Measurements from ENCODE around the gene MT1G.

The MT1G gene

DNA sequence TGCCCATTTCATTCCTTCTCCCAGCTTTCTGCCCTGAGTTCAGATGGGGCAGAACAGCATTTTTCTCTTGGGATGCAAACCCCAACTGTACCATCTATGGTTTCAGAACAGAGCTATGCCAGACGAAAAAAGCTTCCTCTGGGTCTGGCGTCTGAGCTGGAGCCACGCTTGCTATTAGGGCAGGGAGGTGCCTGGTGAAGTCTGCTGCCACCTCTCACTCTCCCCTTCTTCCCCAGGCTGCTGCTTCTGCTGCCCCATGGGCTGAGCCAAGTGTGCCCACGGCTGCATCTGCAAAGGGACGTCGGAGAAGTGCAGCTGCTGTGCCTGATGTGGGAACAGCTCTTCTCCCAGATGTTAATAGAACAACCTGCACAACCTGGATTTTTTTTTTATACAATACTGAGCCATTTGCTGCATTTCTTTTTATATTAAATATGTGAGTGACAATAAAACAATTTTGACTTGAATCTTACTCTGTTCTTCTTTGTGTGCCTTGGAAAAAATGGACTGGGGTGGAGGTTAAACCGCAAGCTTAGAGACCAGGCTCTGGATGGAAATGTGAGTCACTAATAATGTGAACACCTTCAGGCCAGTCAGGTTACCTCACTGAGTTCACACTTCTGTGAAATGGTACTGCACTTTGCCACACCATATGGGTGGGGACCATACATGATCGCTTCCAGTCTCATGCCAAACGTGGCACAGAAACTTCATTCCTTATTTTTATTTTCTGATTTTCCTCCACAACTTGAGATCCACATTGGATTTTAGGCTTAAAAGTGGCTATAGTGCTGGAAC lies 31.1 kb downstream of the MT1G start:
- Histone ChIP-seq H3F3A (ENCODE audit: insufficient read depth, low read length) (no peaks in the 10 kb centered on the region), H3K9me2 (ENCODE audit: low read depth, low read length) (no peaks in the 10 kb centered on the region), H3K79me2 (ENCODE audit: insufficient read depth, low read length) (no peaks in the 10 kb centered on the region), H3K9ac (ENCODE audit: low read length) (no peak overlapping the region), H4K20me1 (ENCODE audit: insufficient read depth, low read length) (no peaks in the 10 kb centered on the region), H3K4me3 (ENCODE audit: low read depth, low read length, poor library complexity, severe bottlenecking) (no peak overlapping the region), H3K9me3 (ENCODE audit: low read length) (no peaks in the 10 kb centered on the region), H3K27ac (ENCODE audit: low read depth, low read length, poor library complexity, severe bottlenecking) (no peak overlapping the region), H3K36me3 (ENCODE audit: insufficient read depth, low read length) (no peaks in the 10 kb centered on the region), H3K4me2 (ENCODE audit: low read length) (no peak overlapping the region), H3K4me1 (ENCODE audit: insufficient read depth, low read length, severe bottlenecking) (no peaks in the 10 kb centered on the region), H3K27me3 (ENCODE audit: insufficient read depth, low read length) (no peaks in the 10 kb centered on the region; the same call in 1 of the 2 replicates), H2AFZ (ENCODE audit: low read length) (no peak overlapping the region)
- TF ChIP-seq, protein P1, sequence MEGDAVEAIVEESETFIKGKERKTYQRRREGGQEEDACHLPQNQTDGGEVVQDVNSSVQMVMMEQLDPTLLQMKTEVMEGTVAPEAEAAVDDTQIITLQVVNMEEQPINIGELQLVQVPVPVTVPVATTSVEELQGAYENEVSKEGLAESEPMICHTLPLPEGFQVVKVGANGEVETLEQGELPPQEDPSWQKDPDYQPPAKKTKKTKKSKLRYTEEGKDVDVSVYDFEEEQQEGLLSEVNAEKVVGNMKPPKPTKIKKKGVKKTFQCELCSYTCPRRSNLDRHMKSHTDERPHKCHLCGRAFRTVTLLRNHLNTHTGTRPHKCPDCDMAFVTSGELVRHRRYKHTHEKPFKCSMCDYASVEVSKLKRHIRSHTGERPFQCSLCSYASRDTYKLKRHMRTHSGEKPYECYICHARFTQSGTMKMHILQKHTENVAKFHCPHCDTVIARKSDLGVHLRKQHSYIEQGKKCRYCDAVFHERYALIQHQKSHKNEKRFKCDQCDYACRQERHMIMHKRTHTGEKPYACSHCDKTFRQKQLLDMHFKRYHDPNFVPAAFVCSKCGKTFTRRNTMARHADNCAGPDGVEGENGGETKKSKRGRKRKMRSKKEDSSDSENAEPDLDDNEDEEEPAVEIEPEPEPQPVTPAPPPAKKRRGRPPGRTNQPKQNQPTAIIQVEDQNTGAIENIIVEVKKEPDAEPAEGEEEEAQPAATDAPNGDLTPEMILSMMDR (IDR thresholded peaks at IDR 0.05; ENCODE audit: low read length), result no peak
- no peak for TF ChIP-seq EZH2 (IDR thresholded peaks at IDR 0.05; ENCODE audit: borderline replicate concordance, low read length)

DNA sequence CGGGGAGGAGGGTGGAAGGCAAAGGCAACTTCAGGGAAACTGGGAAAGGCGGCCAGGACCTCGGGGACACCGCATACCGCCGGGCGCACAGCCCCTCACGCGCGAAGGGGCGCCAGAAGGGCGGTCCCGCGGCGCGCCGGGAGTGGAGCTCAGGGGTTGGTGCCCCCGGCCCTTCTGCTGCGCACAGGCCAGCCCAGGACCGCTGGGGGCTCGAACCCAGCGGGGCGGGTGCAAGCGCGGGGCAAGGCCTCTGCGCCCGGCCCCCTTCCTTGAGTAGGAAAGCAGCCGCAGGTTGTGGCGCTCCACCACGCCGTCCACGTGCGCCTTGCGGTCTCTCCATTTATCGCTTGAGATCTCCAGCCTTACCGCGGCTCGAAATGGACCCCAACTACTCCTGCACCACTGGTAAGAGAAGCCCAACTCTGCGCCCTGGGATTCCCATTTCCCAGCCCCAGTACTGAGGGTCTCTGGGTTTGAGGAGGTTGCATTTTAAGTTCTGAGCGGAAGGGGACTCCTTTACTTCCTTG lies 32.4 kb downstream of the MT1G start:
- H4K20me1 ChIP-seq (ENCODE audit: insufficient read depth, low read length), result no peaks in the 10 kb centered on the region
- no peak overlapping the region for H3K27ac ChIP-seq (ENCODE audit: low read depth, low read length, poor library complexity, severe bottlenecking)
- H3K9ac ChIP-seq (ENCODE audit: low read length), result no peak overlapping the region
- H2AFZ ChIP-seq (ENCODE audit: low read length), result no peak overlapping the region
- H3K27me3 ChIP-seq (ENCODE audit: insufficient read depth, low read length), result no peaks in the 10 kb centered on the region; the same call in 1 of the 2 replicates
- no peaks in the 10 kb centered on the region for H3K36me3 ChIP-seq (ENCODE audit: insufficient read depth, low read length)
- H3K9me2 ChIP-seq (ENCODE audit: low read depth, low read length), result no peaks in the 10 kb centered on the region
- TF ChIP-seq, protein P1 (IDR thresholded peaks at IDR 0.05; ENCODE audit: low read length), result no peak
- TF ChIP-seq EZH2 (IDR thresholded peaks at IDR 0.05; ENCODE audit: borderline replicate concordance, low read length), result no peak
- H3K9me3 ChIP-seq (ENCODE audit: low read length), result no peaks in the 10 kb centered on the region
- no peaks in the 10 kb centered on the region for H3K4me1 ChIP-seq (ENCODE audit: insufficient read depth, low read length, severe bottlenecking)
- H3K79me2 ChIP-seq (ENCODE audit: insufficient read depth, low read length), result no peaks in the 10 kb centered on the region
- H3K4me3 ChIP-seq (ENCODE audit: low read depth, low read length, poor library complexity, severe bottlenecking), result no peak overlapping the region
- no peak overlapping the region for H3K4me2 ChIP-seq (ENCODE audit: low read length)
- H3F3A ChIP-seq (ENCODE audit: insufficient read depth, low read length), result no peaks in the 10 kb centered on the region

DNA sequence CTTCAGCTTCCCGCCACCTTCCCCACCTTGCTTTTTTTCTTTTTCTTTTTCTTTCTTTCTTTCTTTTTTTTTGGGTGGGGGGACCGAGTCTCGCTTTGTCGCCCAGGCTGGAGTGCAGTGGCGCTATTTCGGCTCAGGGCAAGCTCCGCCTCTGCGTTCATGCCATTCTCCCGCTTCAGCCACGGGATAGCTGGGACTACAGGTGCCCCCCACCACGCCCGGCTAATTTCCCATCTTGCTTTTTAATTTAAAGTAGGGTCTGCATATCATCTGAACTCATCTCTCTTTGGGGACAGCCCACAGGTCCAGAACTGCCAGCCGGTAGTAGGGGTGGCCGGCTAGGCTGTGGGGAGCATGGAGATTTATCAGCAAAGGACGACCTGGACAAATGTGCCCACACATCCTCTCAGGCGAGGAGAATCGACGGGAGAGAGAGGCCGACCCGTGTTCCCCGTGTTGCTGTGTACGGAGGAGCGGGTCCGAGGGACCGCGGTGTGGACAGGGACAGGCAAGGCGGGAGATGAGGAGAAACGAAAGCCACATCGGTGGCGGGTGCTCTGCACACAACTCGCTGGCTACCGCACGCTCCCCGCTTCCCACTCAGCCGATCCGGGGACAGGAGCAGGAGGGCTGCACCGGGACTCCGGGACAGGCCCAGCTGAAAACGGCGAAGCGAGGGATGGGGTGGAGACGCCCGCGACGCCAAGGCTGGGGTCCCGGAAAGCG lies 33.0 kb downstream of the MT1G start:
- Histone ChIP-seq H3K4me2 (ENCODE audit: low read length) (no peak overlapping the region), H3F3A (ENCODE audit: insufficient read depth, low read length) (no peaks in the 10 kb centered on the region), H3K9me2 (ENCODE audit: low read depth, low read length) (no peaks in the 10 kb centered on the region), H3K79me2 (ENCODE audit: insufficient read depth, low read length) (no peaks in the 10 kb centered on the region), H3K27me3 (ENCODE audit: insufficient read depth, low read length) (no peaks in the 10 kb centered on the region; the same call in 1 of the 2 replicates), H3K36me3 (ENCODE audit: insufficient read depth, low read length) (no peaks in the 10 kb centered on the region), H3K4me1 (ENCODE audit: insufficient read depth, low read length, severe bottlenecking) (no peaks in the 10 kb centered on the region), H3K9me3 (ENCODE audit: low read length) (no peaks in the 10 kb centered on the region), H2AFZ (ENCODE audit: low read length) (no peak overlapping the region), H4K20me1 (ENCODE audit: insufficient read depth, low read length) (no peaks in the 10 kb centered on the region), H3K9ac (ENCODE audit: low read length) (no peak overlapping the region), H3K4me3 (ENCODE audit: low read depth, low read length, poor library complexity, severe bottlenecking) (no peak overlapping the region), H3K27ac (ENCODE audit: low read depth, low read length, poor library complexity, severe bottlenecking) (no peak overlapping the region)
- TF ChIP-seq EZH2 (IDR thresholded peaks at IDR 0.05; ENCODE audit: borderline replicate concordance, low read length), result no peak
- TF ChIP-seq, protein P1 (IDR thresholded peaks at IDR 0.05; ENCODE audit: low read length), result no peak

All from OCI-LY1 (cell line).